GM19452 (cell line): ENCODE measurements around the gene RAB26.

Experiments used
- ATAC-seq: cut with Tn5 transposase; IDR thresholded peaks from one replicate; pipeline ENCODE4 v1.9.1; 2021; ENCODE audit not compliant: unreplicated experiment

Gene RAB26

DNA sequence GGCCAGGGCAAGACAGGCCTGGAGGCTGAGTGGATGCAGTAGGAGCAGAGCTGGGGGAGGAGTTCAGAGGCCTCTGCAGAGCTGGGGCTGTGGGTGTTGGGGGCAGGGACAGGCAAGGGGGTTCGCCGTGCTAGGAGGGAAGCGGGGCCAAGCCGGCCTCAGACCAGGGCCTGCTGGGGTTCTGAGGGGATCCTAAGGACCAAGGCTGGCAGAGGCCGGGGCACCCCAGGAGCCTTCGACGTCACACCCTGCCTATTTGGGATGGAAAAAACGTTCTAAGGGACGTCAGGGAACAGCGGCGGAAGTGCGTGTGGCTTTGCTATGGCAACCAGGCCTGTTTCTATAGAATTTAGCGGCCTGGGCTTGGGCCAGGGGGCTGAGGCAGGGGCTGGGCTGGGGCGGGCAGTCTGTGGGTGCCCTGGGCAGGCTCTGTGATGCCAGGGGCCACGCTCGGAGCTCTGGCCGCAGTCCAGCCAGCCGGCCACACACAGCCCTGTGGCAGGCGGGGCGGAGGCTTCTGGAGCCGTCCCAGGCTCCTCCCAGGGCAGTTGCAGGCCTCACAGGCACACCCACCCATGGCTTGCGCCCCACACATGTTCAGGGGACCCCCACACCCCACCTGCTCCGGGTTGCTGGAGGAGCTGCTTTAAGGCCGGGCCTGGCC lies 10.9 kb downstream of the RAB26 start:
- no peak for ATAC-seq

DNA sequence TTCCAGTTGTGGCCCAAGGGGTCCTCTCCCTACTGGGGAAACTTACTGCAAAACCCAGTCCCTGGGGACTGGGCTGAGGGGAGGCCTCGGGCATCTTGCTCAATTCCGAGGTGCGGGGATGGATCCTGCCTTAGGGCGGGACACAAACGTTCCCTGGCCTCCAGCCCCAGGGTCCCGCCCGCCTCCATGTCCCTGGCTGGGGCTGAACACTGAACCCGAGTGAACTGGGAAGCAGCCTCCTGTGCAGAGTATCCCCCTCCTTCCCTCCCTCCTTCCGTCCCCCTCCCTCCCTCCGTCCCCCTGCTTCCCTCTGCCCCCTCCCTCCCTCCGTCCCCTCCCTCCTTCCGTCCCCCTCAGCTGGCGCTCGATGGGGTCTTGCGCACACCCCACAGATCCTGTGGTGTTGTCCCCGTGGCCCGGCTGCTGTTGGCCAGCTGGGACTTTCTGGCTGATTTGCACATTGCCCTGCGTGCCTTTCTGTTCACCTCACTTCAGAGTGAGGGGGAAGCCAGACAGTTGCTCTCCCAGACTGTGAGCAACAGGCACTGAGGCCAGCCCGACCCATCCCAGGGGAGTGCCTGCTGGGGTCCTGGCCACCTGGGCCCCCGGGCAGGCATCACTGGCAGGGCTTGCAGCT lies 12.6 kb downstream of the RAB26 start:
- ATAC-seq: no peak

DNA sequence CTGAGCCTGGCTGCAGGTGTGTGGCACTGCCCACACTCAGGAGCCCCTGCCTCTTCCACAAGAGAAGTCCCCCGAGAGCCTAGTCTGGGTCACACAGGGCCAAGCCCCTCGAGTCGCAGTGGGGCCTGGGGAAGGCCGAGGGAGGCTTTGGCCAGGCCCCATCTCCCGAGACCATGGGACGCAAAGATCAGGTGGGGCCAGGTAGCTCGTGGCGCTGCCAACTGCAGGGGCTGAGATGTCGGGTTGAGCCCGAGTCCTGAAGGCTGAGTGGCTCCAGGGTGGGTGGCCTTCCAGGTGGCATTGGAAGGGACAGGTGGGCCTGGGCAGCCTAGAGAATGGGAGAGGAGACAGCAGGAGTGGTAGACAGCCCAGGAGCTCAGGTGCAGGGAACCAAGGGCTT lies 13.5 kb downstream of the RAB26 start:
- no peak for ATAC-seq

DNA sequence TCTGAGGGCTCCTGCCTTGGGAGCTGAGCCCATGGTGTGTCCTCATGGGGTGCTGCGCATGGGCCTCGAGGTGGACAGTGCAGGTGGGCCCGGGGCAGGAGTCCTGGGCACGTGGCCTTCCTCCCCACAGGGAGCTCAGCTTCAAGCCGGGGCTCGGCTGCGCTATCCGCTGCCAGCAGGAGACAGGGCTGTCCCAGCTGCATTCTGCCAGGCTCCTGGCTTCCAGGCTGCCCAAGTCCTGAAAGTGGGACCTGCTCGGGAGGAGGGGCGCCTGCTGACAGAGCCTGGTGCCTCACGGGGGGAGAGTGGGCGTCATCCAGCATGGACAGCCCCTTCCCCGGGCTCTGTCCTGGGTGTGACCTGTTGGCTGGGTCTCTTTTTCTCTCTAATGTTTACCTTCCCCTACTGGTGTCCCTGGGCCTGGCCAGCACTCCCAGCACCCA lies 14.3 kb downstream of the RAB26 start:
- no peak for ATAC-seq

DNA sequence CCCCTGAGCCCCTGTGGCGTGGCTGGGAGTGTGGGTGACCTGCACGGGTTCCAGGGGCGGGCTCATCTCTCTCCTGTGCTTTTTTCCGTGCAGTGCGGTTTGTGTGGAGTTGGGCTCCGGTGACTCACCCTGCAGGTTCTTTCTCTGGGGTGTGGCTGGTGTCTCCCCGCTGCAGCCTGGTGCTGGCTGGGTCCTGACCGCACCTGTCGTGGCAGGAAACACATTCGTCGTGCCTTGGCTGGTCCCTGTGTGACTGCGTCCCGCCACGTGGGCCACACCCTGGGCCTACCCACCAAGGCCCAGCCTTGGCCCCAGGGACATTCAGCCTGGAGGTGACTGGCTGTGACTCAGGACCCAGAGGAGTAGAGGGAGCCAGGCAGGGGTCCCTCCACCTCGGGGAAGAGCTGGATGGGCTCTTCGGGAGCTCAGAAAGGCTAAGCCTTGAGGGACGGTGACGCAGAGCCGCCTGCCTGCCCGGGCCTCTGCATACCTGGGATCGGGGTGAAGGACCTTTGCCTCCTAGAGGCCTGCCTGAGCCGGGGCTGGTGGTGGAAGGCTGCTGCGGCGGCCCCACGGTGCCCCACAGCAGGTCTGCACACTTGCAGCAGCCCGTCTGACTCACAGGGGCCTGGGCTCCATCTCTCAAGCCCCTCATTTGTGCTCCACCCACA lies 14.9 kb downstream of the RAB26 start:
- ATAC-seq: no peak

DNA sequence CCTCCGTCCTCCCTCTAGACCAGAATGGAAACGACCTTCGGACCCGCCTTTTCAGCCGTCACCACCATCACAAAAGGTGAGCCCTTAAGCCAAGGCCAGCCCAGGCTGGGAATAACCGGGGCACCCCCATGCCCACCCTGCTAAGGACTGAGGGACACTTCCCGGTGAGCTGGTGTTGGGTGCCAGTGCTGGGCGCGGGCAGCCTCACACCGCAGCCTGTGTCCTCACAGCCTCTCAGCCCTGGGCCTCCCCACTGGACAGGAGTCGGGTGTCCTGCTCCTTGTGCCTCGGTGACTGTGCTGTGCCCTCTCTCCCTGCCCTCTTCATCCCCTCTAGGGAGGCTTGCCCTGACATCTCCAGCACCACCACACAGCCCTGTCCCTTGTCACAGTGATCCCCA lies 17.4 kb downstream of the RAB26 start:
- no peak for ATAC-seq

DNA sequence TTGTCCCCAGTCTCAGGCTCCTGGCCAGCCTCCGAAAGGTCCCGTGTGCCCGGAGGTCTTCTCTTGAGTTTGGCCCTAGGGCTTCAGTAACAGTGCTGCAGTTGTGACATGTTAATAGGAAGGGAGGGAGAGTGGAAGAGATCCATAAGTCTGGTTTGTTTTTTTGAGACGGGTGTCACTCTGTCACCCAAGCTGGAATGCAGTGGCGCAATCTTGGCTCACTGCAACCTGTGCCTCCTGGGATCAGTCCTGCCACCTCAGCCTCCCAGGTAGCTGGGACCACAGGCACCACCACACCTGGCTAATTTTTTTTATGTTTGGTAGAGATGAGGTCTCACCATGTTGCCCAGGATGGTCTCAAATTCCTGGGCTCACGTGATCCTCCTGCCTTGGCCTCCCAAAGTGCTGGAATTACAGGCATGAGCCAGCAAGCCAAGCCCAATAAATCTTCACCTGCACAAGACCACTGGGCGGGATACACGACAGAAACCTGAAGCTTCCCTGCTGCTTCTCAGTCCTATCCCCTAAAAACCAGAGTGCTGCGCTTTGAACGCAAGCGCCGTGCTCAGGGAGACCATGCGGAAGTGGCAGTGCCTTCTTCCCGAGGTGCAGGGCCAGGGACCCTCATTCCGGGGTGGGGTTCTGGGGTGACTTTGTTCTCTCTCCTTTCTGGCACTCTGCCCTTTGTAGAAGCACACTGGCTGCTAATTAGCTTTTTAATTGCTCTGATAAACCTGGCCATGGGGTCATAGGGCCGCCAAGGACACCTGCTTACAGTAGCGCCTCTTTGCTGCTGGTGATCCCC lies 18.0 kb downstream of the RAB26 start:
- ATAC-seq: no peak

DNA sequence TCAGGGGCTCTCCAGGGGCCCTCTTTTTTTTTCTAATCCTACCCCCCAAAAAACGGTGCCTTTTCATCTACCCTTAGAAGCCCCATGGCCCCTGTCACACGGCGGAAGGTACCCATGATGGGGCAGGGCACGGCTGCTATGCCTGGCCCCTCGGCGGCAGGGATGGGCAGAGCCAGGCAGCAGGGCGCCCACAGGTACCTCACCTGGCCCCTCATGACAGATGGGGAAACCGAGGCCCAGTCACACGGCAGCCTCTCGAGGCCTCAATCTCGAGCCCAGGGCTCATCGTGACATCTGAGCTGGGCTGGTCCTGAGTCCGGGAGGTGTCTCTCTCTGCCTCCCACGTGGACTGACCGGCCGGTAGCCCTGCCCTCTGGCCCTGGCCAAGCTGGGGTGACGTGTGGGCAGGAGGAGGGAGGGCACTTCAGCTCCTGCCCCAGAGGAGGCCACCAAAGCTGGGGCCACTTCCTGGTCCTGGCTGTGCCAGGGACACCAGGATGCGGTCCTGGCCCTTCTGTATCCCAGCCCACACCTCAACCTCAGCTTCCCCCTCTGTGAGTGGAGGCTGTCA lies 18.7 kb downstream of the RAB26 start:
- no peak for ATAC-seq

DNA sequence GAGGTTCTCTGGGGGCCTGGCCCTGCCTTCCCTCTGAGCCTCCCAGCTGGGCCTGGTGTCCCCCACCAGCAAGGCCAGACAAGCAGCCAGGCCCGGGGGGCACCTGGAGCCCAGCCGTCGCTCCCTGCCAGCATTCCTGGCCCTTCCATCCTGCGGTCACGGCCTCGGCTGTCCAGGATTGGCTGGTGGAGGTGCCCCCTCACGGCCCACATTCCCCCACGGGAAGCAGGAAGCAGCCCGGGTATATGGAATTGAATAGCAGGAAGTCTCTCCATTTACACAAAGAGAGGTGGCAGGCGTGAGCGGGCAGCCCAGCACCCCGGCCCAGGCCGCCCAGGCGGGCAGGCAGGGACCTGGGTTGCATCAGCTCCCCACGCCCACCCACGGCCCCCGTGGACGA lies 21.7 kb downstream of the RAB26 start:
- no peak for ATAC-seq

DNA sequence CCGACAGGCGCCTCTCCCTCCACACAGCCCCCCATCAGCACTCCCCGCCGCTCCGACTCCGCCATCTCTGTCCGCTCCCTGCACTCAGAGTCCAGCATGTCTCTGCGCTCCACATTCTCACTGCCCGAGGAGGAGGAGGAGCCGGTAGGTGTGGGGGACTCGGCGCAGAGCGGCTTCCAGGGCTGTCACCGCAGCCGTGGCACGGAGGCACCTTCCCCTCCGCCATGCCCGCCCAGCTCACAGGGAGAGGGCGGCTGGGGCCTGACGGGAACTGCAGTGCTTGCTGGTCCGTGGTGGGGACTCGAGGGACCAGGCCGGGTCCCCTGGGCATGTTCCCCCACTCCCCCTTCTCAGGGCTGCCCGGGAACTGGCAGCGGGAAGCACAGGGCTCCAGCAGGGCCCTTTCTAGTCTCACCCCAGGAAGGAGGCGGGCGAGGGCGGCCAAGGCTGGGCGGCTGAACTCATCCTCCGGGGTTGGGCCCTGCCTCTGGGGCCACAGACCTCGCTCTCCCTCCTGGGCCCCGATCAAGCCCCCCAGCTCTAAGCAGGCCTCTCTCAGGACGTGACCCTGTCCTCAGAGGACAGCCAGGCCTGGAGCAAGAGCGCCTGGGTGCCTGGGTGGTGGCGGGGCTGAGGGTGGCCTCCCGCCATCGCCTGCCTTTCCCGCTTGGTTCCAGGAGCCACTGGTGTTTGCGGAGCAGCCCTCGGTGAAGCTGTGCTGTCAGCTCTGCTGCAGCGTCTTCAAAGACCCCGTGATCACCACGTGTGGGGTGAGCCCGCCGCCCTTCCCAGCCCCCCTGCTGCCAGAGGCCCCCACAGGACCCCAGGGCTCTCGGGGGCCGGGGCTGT lies 22.4 kb downstream of the RAB26 start:
- ATAC-seq: no peak

DNA sequence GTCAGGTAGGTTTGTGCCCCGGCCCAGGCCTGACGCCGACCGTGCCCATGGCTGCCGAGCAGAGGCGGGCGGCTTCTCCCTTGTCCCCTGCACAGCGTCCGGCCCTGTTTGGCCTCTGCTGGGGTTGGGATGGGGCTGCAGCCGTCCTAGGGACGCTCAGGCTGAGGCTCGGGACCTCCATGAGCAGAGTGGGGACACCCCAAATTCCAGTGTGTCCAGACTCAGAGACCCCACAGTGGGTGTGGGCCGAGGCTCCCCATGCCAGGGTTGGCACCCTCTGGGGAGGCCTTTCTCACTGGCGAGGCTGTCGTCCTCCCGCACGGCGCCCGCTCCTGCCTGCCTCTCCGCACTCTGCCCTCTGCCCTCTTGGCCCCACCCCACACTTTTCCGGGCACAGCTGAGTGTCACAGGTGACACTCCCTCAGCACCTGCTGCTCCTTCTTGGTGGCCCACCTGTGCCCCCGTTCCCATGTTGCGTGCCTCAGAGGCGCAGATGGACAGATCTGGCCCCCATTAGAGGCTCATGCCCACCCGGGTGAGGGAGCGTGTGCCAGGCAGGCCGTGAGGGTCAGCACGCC lies 23.3 kb downstream of the RAB26 start:
- ATAC-seq: no peak

DNA sequence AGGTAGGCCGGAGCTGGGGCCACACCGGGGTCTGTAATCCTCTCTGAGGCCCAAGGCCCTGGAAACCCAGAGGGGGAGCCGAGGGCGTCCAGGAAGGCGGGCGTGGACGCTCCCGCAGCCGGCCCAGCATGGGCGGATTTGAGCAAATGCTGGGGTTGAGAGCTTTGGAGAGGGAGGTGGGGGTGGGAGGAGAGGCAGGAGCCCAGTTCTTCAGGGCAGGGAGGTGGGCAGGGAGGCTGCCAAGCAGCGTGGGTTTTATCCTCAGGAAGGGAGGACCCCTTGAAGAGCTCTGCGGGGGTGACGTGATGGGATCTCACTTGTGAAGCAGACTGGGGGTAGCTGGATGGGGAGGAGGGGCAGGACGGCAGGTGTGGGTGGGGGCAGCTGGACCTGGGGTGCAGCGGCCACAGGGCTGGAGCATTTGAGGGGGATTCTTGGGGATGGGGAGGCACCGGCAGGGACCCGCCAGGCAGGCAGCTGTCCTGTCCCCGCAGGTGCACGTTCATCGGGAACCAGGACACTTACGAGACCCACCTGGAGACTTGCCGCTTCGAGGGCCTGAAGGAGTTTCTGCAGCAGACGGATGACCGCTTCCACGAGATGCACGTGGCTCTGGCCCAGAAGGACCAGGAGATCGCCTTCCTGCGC lies 24.4 kb downstream of the RAB26 start:
- no peak for ATAC-seq

DNA sequence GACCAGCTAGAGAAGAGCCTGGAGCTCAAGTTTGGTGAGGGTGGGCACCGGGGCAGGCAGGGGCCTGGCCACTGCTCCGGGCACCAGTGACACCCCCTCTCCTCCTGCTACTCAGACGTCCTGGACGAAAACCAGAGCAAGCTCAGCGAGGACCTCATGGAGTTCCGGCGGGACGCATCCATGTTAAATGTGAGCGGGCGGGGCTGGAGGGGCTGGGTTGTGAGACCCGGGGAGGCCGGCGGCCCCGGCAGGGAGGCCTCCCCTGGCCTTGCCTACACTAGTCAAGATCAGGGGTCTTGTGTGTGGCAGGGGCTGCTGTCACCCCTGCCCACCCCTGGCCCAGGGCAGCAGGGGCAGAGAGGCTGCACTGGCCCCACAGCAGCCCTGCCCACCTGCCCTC lies 24.9 kb downstream of the RAB26 start:
- ATAC-seq: no peak

DNA sequence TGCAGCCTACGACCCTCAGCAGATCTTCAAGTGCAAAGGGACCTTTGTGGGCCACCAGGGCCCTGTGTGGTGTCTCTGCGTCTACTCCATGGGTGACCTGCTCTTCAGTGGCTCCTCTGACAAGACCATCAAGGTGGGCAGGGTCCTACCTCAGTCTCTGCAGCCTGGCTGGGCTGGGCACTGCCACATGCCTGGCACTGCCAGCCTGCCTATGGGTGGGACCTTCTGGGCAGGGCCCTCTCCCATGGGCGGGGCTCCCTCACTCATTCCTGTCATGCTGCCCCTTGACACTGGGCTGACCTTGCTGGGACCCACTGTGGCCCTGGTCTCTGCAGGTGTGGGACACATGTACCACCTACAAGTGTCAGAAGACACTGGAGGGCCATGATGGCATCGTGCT lies 25.5 kb downstream of the RAB26 start:
- ATAC-seq: no peak

DNA sequence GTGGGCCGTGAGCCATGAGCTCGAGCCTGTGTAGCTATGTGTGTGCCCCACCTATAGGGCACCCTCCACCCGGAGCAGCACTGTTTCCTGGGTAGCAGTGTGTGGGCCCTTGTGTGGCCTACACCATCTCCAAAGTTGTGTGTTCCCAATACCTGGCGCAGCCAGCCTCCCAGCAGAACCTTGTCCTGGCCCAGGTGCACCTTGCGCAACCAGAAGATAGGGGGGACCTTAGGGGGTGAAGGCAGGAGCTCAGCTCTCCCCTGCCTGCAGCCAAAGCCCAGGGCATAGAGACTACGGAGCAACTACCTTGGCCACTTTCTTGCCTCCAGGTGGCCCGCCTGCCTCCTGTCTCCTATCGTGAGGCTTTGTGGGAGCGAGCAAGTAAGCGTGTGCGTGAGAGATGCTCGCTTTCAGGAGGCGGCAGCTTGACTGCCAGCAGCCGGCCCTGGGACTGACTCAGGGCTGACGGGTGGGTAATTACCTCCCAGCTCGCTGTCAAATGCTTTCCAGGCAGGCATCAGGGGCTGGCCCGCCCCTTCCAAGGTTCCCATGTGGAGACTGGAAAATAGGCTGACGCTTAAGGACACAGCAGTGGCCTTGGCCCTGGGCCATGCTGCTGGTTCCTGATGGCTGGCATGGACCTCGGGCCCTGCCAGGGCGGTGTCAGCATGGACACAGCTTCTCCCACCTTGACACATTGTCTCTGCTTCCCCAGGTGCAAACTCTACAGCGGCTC lies 26.1 kb downstream of the RAB26 start:
- ATAC-seq: no peak

DNA sequence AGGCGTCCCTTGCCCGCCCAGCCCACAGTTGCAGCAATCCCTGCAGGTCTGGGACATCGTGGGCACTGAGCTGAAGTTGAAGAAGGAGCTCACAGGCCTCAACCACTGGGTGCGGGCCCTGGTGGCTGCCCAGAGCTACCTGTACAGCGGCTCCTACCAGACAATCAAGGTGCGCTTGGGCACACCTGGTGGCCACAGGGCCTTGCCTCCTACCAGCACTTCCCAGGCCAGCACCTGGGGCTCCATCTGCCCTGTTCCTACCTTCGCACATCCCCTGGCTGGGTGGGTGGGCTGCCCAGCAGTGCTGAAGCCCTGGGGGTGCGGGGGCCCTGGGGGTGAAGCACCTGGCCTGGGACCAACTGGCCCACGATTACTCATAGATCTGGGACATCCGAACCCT lies 27.0 kb downstream of the RAB26 start:
- no peak for ATAC-seq

DNA sequence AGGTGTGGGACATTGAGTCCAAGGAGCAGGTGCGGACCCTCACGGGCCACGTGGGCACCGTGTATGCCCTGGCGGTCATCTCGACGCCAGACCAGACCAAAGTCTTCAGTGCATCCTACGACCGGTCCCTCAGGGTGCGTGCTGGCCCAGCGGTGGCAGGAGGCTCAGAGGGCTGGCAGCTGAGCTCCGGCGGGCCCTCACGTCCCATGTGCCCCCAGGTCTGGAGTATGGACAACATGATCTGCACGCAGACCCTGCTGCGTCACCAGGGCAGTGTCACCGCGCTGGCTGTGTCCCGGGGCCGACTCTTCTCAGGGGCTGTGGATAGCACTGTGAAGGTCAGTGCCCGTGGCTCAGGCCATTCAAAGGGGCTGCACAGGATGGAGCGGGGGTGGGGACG lies 27.6 kb downstream of the RAB26 start:
- no peak for ATAC-seq

DNA sequence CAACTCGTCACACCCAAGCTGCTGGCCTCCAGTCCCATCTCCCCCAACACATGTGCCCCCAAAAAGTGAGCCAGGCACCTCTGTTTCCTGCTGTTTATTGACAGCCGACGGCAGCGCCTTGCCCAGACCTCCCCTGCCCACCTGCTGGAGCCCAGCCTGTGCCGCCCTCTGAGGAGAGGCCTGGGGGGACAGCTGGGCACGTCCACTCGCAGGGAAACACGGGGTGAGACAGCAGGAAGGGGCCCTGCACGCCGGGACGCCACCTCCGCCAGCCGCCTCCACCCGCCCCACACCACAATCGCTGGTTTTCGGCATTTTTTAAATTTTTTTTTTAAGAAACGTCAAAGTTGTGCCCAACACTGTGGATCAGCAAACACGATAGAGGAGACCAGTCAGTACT lies 28.7 kb downstream of the RAB26 start:
- no peak for ATAC-seq

DNA sequence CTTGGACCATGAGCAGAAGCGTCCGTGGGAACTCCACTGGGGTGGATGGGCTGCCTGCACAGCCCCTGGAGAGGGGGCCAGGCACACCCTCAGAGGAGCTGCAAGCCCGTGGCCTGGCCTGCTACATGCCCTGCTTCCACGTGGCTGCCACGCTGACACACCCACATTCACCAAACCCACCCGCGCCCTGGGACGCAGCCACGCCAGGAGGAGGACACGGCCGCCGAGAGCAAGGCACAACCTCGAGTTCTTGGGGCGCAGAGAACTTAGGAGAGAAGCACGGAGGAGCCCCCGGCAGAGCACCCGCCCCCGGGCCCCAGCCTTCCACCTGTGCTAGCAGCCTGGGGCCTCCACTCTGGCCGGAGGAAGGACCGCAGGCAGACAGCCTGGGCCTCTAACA lies 29.1 kb downstream of the RAB26 start:
- ATAC-seq: no peak
